SJCRH30 (cell line): ENCODE results near the gene SLC7A10. TPM values are rescaled to one million over a fixed set of nuclear protein-coding genes. Genes with fewer than 3 reads are reported as not detected.

Experiments used
- DNase-seq, 2 experiments: peaks; one replicate each; pipeline ENCODE4 v3.0.0-alpha.2; 2015 to 2020
- H3K27ac ChIP-seq: fragments of 250-450 bp; sonication (Bioruptor Pico); 2 replicates; pipeline ENCODE4 v1.5.1; 2020; ENCODE audit warnings: mild to moderate bottlenecking, moderate library complexity
- H3K27me3 ChIP-seq: fragments of 250-450 bp; sonication (Bioruptor Pico); 2 replicates; pipeline ENCODE4 v1.5.1; 2020; ENCODE audit warnings: mild to moderate bottlenecking, moderate library complexity
- H3K36me3 ChIP-seq: fragments of 250-450 bp; sonication (Bioruptor Pico); 2 replicates; pipeline ENCODE4 v1.5.1; 2020; ENCODE audit warnings: mild to moderate bottlenecking, moderate library complexity
- H3K4me1 ChIP-seq: fragments of 250-450 bp; sonication (Bioruptor Pico); 2 replicates; pipeline ENCODE4 v1.5.1; 2020; ENCODE audit warnings: mild to moderate bottlenecking, moderate library complexity
- H3K4me3 ChIP-seq: fragments of 250-450 bp; sonication (Bioruptor Pico); 2 replicates; pipeline ENCODE4 v1.5.1; 2020; ENCODE audit warnings: mild to moderate bottlenecking, moderate library complexity
- H3K9me3 ChIP-seq: fragments of 250-450 bp; sonication (Bioruptor Pico); replicated peaks from 2 replicates; pipeline ENCODE4 v1.5.1; 2020; ENCODE audit warnings: mild to moderate bottlenecking, moderate library complexity
- total RNA-seq: library from RNA; depleted of rRNA; stranded (reverse); fragments of >200 nt; shearing (Covaris generic); gene quantifications from 2 replicates; pipeline ENCODE4 v1.2.3, GENCODE V29; 2014

The SLC7A10 gene
- total RNA-seq, 1 experiment from 2014 or later = not detected

- Histone ChIP-seq H3K27me3 (no peaks in the 10 kb centered on the region), H3K4me1 (peaks cover 3% of the 10 kb centered on the region; the same call in 1 of the 2 replicates)
- no peak for DNase-seq
Observed at GRCh38 chr19:33248954-33249613, 23.4 kb upstream of the SLC7A10 start.

DNA sequence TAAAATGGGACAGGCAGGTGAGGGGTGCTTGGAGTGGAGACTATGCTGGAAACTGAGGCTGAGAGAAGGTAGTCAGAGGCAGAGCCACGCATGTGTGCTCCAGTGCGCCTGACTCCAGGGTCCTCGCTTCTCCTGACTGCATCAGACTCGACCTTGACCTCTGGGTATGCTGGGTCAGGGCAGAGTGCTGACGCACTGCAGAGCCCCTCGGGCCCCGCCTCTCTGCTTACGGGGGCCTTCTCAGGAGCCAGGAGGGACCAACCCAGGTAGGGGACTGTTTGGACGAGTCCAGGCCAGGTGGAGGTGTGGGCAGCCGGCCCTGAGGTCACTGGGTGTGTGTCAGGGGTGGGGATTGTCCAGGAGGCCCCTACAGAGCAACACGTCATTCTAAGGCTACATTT, 22.9 kb upstream of the SLC7A10 start:
- Histone ChIP-seq H3K4me1 (peaks cover 3% of the 10 kb centered on the region; the same call in 1 of the 2 replicates), H3K4me3 (no peak overlapping the region)
- no peak for DNase-seq

More at GRCh38 chr19:33248954-33249613, 23.4 kb upstream of the SLC7A10 start:
- Histone ChIP-seq H3K9me3 (peaks cover 7% of the 10 kb centered on the region; the same call in 1 of the 2 replicates), H3K36me3 (no peaks in the 10 kb centered on the region), H3K27ac (no peak overlapping the region), H3K4me3 (no peak overlapping the region)

GRCh38 chr19:33248104-33248503, 22.5 kb upstream of the SLC7A10 start:
- no peak overlapping the region for H3K4me3 ChIP-seq
- no peaks in the 10 kb centered on the region for H3K27me3 ChIP-seq
- no peak overlapping the region for H3K27ac ChIP-seq
- no peak for DNase-seq
- peaks cover 7% of the 10 kb centered on the region; the same call in 1 of the 2 replicates for H3K9me3 ChIP-seq
- peaks cover 3% of the 10 kb centered on the region; the same call in 1 of the 2 replicates for H3K4me1 ChIP-seq
- no peaks in the 10 kb centered on the region for H3K36me3 ChIP-seq

More for the DNA sequence above, 22.9 kb upstream of the SLC7A10 start:
- peaks cover 7% of the 10 kb centered on the region; the same call in 1 of the 2 replicates for H3K9me3 ChIP-seq
- no peaks in the 10 kb centered on the region for H3K36me3 ChIP-seq
- no peak overlapping the region for H3K27ac ChIP-seq
- H3K27me3 ChIP-seq = no peaks in the 10 kb centered on the region

DNA sequence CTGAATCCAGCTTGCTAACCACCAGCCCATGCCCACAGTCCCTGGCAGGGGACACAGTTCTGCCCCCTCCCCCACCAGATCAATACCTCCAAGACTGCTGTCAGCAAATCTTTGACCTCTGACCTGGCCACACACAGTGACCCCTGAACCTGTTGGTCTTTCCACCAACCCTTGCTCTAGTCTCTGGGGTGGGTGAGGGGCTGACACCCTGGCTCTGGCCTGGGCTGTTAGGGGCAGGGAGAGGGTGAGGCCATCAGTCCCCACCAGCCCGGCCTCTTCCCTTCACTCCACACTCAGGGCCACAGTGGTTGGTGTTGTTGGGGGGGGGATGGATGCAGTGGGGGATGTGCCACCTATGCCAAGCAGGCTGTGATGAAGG, 21.8 kb upstream of the SLC7A10 start:
- Histone ChIP-seq H3K4me1 (peaks cover 3% of the 10 kb centered on the region; the same call in 1 of the 2 replicates), H3K4me3 (no peak overlapping the region), H3K27me3 (no peaks in the 10 kb centered on the region), H3K9me3 (peaks cover 7% of the 10 kb centered on the region; the same call in 1 of the 2 replicates), H3K36me3 (no peaks in the 10 kb centered on the region), H3K27ac (no peak overlapping the region)
- DNase-seq = no peak

GRCh38 chr19:33246709-33247440, 21.2 kb upstream of the SLC7A10 start:
- DNase-seq = no peak
- Histone ChIP-seq H3K4me1 (peaks cover 3% of the 10 kb centered on the region; the same call in 1 of the 2 replicates), H3K36me3 (no peaks in the 10 kb centered on the region), H3K27me3 (no peaks in the 10 kb centered on the region), H3K27ac (no peak overlapping the region), H3K9me3 (peaks cover 7% of the 10 kb centered on the region; the same call in 1 of the 2 replicates), H3K4me3 (no peak overlapping the region)

DNA sequence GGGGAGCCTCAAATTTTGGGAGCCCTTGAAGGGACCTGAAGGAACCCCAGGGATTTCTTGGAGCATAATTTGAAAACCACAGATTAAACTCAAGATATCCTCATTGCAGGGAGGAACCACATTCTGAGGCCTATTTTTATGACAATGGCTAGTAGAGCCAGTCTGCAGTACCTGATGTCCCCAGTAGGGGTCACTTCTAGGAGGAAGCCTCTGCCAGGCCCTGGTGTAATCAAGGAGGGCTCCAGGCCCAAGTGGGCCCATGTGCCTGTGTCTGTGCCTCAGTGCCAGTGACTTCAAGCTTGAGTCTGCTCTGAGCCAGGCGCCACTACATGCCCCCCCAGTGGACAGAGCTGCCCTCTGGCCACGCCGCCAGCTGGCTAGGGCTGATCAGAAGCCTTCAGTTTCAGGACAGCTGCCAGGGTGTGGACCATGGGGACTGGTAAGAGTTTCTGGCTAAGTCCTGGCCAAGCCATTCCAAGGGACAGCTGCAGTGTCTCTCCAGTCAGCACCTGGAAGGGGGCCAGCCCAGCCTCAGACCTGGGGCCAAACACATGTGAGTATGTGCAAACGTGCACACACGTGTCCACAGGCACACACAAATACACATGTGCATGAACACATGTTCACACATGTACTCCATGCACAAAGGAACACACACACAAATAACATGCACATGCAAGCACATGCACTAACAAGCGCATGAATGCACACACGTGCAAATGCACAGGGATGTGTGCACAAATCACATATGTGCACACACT, 20.5 kb upstream of the SLC7A10 start:
- H3K9me3 ChIP-seq = peaks cover 7% of the 10 kb centered on the region; the same call in 1 of the 2 replicates
- no peak overlapping the region for H3K27ac ChIP-seq
- H3K4me1 ChIP-seq = peaks cover 3% of the 10 kb centered on the region; the same call in 1 of the 2 replicates
- peak; percentile 75 to 78 for DNase-seq
- no peak overlapping the region for H3K4me3 ChIP-seq
- H3K27me3 ChIP-seq = no peaks in the 10 kb centered on the region
- no peaks in the 10 kb centered on the region for H3K36me3 ChIP-seq

DNA sequence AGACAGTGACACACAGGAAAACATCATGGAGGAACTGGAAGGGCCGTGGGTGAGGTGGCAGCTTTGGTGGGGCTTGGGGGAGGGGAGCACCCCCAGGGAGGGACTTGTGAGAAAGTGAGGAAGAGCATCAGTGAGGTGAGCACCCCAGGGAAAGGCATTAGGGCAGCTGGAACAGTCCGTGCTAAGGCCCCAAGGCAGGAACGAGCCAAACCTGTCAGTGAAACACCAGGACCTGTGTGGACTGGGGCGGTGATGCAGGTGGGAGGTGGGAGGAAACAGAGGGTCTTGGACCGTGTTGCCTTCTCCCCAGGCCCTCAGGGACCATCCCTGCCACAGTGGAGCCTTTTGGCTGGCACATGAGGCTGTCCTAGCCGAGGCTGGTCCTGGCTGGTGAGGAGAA, 17.3 kb upstream of the SLC7A10 start:
- Histone ChIP-seq H3K27ac (no peak overlapping the region), H3K9me3 (peaks cover 7% of the 10 kb centered on the region; the same call in 1 of the 2 replicates), H3K36me3 (no peaks in the 10 kb centered on the region), H3K4me3 (no peak overlapping the region), H3K27me3 (no peaks in the 10 kb centered on the region), H3K4me1 (peaks cover 3% of the 10 kb centered on the region; the same call in 1 of the 2 replicates)
- DNase-seq = no peak

DNA sequence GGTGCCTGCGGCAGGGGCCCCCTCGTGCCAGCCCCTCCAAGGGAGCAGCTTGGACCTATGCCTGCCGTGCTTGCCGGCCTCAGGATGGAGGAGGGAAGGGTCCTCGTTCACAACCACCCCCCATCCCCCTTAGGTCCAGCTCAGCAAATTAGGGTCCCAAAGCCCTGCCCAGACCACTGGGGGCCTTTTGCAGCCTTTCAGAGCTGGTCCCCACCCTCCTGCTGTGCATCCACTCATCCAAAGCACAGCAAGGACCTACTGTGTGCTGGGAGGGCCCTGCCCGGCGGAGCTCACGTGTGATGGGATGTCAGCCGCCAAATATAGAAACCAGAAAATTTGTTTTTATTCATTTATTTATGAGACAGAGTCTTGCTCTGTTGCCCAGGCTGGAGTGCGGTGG, 16.5 kb upstream of the SLC7A10 start:
- Histone ChIP-seq H3K27me3 (no peaks in the 10 kb centered on the region), H3K27ac (no peak overlapping the region), H3K4me1 (peaks cover 3% of the 10 kb centered on the region; the same call in 1 of the 2 replicates), H3K36me3 (no peaks in the 10 kb centered on the region), H3K4me3 (no peak overlapping the region), H3K9me3 (peaks cover 7% of the 10 kb centered on the region; the same call in 1 of the 2 replicates)
- DNase-seq = no peak

GRCh38 chr19:33241530-33242101, 16.0 kb upstream of the SLC7A10 start:
- no peaks in the 10 kb centered on the region for H3K36me3 ChIP-seq
- peaks cover 7% of the 10 kb centered on the region; the same call in 1 of the 2 replicates for H3K9me3 ChIP-seq
- H3K4me1 ChIP-seq = peaks cover 3% of the 10 kb centered on the region; the same call in 1 of the 2 replicates
- DNase-seq = peak; percentile 33 to 56
- H3K27ac ChIP-seq = no peak overlapping the region
- no peak overlapping the region for H3K4me3 ChIP-seq
- no peaks in the 10 kb centered on the region for H3K27me3 ChIP-seq

- DNase-seq = no peak
- H3K4me1 ChIP-seq = no peaks in the 10 kb centered on the region
- no peaks in the 10 kb centered on the region for H3K27me3 ChIP-seq
- H3K4me3 ChIP-seq = no peak overlapping the region
- H3K27ac ChIP-seq = no peak overlapping the region
- H3K36me3 ChIP-seq = no peaks in the 10 kb centered on the region
- peaks cover 7% of the 10 kb centered on the region; the same call in 1 of the 2 replicates for H3K9me3 ChIP-seq
Observed at GRCh38 chr19:33241091-33241529, 15.5 kb upstream of the SLC7A10 start.

GRCh38 chr19:33240181-33240771, 14.6 kb upstream of the SLC7A10 start:
- H3K27me3 ChIP-seq = no peaks in the 10 kb centered on the region
- no peaks in the 10 kb centered on the region for H3K4me1 ChIP-seq
- no peaks in the 10 kb centered on the region for H3K9me3 ChIP-seq
- H3K4me3 ChIP-seq = no peak overlapping the region
- no peak for DNase-seq
- no peaks in the 10 kb centered on the region for H3K36me3 ChIP-seq
- no peak overlapping the region for H3K27ac ChIP-seq

DNA sequence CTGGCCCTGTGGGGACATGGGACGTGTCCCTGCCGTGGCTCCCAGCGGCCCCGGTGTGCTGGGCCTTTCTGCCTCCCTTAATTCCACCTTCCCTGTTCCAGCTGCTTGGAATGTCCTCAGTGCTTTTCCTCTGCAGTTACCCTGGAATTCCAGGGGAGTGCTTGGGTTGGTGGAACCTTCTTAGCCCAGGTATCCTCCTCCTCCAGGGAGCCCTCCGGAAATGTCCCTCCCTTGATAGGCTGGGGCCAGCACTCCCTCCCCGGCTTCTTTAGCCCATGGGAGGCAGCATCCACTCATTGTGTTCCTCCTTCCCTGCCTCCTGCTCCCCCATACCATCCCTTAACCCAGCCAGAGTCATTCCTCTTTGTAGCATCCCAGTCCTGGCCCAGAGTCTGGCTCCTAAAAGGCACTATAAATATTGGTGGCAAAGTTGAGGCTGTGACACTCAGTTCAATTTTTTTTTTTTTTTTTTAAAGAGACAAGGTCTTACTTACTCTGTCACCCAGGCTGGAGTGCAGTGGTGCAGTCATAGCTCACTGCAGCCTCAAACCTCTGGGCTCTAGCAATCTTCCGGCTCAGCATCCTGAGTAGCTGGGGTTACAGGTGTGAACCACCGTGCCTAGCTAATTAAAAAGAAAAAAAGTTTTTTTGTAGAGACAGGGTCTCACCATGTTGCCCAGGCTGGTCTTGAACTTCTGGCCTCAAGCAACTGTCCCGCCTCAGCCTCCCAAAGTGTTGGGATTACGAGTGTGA, 13.7 kb upstream of the SLC7A10 start:
- no peak for DNase-seq
- Histone ChIP-seq H3K9me3 (no peaks in the 10 kb centered on the region), H3K27ac (no peak overlapping the region), H3K27me3 (no peaks in the 10 kb centered on the region), H3K4me3 (no peak overlapping the region), H3K36me3 (no peaks in the 10 kb centered on the region), H3K4me1 (no peaks in the 10 kb centered on the region)

DNA sequence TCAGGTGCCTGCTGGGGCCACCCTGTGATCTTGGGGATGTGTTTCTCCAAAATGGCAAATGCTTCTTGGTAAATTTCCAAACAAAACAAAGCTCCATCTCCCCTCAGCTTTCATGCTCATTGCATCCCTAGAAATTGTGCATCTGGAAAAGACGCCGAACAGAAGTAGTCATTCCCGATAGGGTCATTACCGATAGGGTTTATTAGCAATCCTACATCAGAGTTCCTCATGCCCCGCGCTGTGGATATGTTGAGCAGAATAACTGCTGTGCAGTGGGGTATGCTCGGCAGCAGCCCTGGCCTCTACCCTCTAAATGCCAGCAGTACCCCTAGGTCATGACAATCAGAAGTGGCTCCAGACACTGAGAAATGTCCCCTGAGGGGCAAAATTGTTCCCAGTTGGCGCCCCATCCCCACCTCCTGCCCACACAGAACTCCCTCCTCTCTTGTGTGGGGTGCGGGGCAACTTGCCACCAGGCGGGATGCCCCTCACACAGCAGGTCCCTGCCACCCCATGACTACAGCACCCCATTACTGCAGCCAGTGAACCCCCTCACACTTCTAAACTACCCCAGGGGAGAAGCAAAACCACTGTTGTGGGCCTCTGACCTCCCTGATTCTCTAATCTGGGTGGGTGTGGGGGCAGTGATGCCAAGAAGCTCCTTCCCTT, 13.0 kb upstream of the SLC7A10 start:
- no peak overlapping the region for H3K27ac ChIP-seq
- H3K4me1 ChIP-seq = no peaks in the 10 kb centered on the region

More for the DNA sequence above, 13.0 kb upstream of the SLC7A10 start:
- Histone ChIP-seq H3K27me3 (no peaks in the 10 kb centered on the region), H3K9me3 (no peaks in the 10 kb centered on the region), H3K4me3 (no peak overlapping the region), H3K36me3 (no peaks in the 10 kb centered on the region)
- DNase-seq = no peak
